ENCODE measurements around the gene HDAC1. TPM values are rescaled to one million over a fixed set of nuclear protein-coding genes. Genes with fewer than 3 reads are reported as not detected.
"Not testable (repeated sequence)": the region's sequence is repeated elsewhere in the genome, so short reads cannot be mapped to it uniquely, and the experiment has no call there.

HDAC1 gene
- total RNA-seq, 1 experiment from 2014 or later: 107 TPM

DNA sequence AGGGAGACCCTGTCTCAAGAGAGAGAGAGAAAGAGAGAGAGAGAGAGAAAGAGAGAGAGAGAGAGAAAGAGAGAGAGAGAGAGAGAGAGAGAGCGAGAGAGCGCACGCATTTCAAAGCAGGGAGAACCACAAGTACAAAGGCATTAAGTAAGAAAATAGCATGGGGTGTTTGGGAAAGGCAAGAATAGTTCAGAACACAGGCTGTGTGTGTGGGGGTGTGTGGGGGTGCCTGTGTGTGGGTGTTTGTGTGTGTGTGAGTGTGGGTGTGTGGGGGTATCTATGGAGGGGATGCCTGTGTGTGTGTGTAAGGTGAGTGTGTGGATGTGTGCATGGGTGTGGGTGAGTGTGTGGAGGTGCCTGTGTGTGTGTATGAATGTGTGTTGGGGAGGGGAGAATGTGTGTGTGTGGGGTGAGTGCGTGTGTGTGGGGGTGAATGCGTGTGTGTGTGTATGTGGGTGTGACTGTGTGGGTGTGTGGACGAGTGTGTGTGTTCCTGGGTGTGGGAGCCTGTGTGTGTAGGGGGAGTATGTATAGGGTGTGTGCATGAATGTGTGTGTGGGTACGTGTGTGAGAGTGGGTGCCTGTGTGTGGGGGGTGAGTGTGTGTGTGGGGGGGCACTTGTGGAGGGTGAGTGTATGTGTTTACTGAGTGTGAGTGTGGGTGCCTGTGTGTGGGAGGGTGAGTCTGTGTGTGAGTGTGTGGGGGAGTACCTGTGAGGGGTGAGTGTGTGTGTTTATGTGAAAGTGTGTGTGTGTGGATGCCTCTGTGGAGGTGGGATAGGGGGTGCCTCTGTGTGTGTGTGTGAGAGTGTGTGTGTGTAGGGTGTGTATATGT is 19.1 kb upstream of the HDAC1 start:
- no peak for DNase-seq (ENCODE audit: low read depth)
- in situ Hi-C loops (cut with HindIII; ENCODE audit: low pct_unique_long_range_greater_than_20kb, low sequenced_read_pairs): no loop called here

DNA sequence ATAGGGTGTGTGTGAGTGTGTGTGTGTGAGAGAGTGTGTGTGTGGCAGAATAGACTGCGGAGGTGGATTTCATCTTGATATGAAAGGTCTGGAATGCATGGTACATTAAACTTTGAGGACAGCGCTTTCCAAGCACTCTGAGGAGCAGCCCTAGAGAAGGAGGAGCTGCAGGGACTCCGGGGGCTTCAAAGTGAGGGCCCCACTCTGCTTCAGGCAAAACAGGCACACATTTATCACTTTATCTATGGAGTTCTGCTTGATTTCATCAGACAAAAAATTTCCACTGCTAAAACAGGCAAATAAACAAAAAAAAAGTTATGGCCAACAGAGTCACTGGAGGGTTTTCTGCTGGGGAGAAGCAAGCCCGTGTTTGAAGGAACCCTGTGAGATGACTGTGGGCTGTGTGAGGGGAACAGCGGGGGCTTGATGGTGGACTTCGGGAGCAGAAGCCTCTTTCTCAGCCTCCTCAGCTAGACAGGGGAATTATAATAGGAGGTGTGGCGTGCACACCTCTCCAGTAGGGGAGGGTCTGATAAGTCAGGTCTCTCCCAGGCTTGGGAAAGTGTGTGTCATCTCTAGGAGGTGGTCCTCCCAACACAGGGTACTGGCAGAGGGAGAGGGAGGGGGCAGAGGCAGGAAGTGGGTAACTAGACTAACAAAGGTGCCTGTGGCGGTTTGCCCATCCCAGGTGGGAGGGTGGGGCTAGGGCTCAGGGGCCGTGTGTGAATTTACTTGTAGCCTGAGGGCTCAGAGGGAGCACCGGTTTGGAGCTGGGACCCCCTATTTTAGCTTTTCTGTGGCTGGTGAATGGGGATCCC is 18.3 kb upstream of the HDAC1 start:
- DNase-seq (ENCODE audit: low read depth): peak; percentile 28
- in situ Hi-C loops (cut with HindIII; ENCODE audit: low pct_unique_long_range_greater_than_20kb, low sequenced_read_pairs): no loop called here

DNA sequence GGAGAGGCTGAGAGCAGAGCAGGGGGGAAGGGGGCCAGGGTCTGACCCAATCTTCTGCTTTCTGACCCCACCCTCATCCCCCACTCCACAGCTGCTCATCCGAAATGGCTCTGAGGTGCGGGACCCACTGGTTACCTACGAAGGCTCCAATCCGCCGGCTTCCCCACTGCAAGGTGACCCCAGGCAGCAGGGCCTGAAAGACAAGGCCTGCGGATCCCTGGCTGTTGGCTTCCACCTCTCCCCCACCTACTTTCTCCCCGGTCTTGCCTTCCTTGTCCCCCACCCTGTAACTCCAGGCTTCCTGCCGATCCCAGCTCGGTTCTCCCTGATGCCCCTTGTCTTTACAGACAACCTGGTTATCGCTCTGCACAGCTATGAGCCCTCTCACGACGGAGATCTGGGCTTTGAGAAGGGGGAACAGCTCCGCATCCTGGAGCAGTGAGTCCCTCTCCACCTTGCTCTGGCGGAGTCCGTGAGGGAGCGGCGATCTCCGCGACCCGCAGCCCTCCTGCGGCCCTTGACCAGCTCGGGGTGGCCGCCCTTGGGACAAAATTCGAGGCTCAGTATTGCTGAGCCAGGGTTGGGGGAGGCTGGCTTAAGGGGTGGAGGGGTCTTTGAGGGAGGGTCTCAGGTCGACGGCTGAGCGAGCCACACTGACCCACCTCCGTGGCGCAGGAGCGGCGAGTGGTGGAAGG is 17.1 kb upstream of the HDAC1 start:
- in situ Hi-C loops (cut with HindIII; ENCODE audit: low pct_unique_long_range_greater_than_20kb, low sequenced_read_pairs): no loop called here
- DNase-seq (ENCODE audit: low read depth): no peak

DNA sequence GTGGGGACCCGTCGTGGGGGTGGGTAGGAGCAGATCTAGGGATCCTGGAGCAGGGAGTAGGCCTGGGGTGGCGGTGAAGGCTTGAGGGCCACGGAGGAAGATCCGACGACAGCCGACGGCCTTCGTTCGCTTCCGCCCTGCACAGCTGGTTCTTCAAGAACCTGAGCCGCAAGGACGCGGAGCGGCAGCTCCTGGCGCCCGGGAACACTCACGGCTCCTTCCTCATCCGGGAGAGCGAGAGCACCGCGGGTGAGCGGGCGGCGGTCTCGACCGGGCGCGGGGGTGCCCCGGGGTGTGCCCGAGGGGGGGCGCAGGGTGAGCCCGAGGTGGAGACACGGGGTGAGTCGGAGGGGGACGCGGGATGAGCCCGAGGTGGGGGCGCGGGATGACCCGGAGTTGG is 16.5 kb upstream of the HDAC1 start:
- DNase-seq (ENCODE audit: low read depth): no peak
- in situ Hi-C loops (cut with HindIII; ENCODE audit: low pct_unique_long_range_greater_than_20kb, low sequenced_read_pairs): no loop called here

DNA sequence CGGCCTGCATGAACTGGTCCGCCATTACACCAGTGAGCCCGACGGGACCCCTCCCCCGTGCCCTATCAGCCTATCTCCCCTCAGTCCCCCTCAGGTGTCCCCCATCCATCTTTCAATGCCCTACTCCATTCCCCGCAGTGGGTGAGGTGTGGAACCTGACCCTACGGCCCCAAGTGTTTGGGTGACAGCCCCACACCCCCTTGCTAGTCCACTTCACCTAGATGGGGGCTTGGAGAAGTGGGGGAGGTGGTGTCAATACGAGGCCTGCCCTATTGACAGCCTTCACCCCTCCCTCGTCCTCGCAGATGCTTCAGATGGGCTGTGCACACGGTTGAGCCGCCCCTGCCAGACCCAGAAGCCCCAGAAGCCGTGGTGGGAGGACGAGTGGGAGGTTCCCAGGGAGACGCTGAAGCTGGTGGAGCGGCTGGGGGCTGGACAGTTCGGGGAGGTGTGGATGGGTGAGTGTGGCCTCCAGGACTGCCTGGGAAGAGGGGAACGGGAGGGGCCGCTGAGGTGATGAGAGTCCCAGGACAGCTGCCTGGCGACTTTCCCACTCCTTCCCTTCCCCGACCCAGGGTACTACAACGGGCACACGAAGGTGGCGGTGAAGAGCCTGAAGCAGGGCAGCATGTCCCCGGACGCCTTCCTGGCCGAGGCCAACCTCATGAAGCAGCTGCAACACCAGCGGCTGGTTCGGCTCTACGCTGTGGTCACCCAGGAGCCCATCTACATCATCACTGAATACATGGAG is 15.7 kb upstream of the HDAC1 start:
- in situ Hi-C loops (cut with HindIII; ENCODE audit: low pct_unique_long_range_greater_than_20kb, low sequenced_read_pairs): no loop called here
- DNase-seq (ENCODE audit: low read depth): no peak

DNA sequence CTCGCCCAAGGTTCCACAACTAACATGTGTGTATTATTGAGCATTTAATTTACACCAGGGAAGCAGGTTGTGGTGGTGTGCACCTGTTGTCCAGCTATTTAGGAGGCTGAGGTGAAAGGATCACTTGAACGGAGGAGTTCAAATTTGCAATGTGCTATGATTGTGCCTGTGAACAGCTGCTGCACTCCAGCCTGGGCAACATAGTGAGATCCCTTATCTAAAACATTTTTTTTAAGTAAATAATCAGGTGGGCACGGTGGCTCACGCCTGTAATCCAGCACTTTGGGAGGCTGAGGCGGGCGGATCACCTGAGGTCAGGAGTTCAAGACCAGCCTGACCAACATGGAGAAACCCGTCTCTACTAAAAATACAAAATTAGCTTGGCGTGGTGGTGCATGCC is 7.1 kb upstream of the HDAC1 start:
- in situ Hi-C loops (cut with HindIII; ENCODE audit: low pct_unique_long_range_greater_than_20kb, low sequenced_read_pairs); DNase-seq (ENCODE audit: low read depth): not testable (repeated sequence)

DNA sequence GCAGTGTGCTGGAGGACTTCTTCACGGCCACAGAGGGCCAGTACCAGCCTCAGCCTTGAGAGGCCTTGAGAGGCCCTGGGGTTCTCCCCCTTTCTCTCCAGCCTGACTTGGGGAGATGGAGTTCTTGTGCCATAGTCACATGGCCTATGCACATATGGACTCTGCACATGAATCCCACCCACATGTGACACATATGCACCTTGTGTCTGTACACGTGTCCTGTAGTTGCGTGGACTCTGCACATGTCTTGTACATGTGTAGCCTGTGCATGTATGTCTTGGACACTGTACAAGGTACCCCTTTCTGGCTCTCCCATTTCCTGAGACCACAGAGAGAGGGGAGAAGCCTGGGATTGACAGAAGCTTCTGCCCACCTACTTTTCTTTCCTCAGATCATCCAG is 6.2 kb upstream of the HDAC1 start:
- in situ Hi-C loops (cut with HindIII; ENCODE audit: low pct_unique_long_range_greater_than_20kb, low sequenced_read_pairs): no loop called here
- no peak for DNase-seq (ENCODE audit: low read depth)

DNA sequence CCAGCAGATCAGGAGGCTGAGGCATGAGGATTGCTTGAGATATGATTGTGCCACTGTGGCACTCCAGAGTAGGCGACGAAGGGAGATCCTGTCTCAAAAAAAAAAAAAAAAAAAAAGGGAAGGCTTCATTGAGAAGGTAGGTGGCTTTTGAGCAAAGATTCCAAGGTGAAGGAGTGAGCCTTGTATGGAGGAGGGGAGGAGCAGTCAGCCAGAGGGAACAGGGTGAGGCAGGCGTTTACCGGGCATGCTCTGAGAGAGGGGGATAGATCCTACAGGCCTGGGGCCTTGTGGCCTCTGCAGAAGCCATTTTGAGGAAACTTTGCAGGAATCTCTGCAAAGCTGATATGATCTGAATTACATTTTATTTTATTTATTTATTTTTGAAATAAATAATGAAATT is 5.1 kb upstream of the HDAC1 start:
- in situ Hi-C loops (cut with HindIII; ENCODE audit: low pct_unique_long_range_greater_than_20kb, low sequenced_read_pairs): no loop called here
- no peak for DNase-seq (ENCODE audit: low read depth)

DNA sequence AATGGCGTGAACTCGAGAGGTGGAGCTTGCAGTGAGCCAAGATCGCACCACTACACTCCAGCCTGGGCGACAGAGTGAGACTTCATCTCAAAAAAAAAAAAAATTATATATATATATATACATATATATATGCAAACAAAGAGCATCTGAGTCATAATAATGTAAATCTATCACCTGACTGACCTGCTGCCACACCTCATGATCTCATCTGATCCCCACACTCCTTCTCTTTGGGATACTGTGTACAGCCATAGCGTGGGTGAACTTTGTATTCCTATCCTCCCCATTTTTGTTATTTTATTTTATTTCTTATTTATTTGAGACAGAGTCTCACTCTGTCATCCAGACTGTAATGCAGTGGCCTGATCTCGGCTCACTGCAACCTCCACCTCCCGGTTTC is 2.6 kb upstream of the HDAC1 start:
- in situ Hi-C loops (cut with HindIII; ENCODE audit: low pct_unique_long_range_greater_than_20kb, low sequenced_read_pairs): no loop called here
- DNase-seq (ENCODE audit: low read depth): no peak

DNA sequence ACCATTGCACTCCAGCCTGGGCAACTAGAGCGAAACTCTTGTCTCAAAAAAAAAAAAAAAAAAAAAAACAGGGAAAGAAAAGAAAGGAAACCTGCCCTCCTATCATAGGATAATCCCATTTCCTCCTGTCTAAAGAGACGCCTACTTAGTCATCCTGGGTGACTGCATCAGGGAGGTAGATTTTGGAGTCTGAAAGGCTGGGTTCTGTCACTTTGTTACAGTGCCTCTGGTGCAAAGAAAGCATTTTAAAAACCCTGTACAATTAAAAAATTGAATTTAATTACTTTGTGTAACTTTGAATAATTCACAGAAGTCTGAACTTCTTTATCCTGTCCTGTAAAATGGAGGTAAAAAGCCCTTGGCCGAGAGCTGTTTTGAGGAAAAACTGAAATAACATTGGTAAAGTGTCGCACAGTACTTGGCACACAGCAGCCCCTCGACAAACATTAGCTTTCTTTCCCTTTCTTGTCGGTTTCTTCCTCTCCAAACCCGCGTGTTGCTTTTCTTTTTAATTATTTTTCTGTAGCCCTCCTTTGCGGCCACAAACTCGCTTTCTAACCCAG is 657 bp upstream of the HDAC1 start:
- in situ Hi-C loops (cut with HindIII; ENCODE audit: low pct_unique_long_range_greater_than_20kb, low sequenced_read_pairs): no loop called here
- peak; percentile 64 for DNase-seq (ENCODE audit: low read depth)

DNA sequence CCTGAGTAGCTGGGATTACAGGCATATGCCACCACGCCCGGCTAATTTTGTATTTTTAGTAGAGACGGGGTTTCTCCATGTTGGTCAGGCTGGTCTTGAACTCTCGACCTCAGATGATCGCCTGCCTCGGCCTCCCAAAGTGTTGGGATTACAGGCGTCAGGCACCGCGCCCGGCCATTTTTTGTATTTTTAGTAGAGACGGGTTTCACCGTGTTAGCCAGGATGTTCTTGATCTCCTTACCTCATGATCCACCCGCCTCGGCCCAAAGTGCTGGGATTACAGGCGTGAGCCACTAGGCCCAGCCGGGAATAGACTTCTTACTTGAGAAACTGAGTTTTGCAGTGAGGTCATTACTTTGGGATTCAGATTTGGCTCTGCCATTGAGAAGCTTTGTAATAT is 6.3 kb downstream of the HDAC1 start:
- in situ Hi-C loops (cut with HindIII; ENCODE audit: low pct_unique_long_range_greater_than_20kb, low sequenced_read_pairs): not testable (repeated sequence)

DNA sequence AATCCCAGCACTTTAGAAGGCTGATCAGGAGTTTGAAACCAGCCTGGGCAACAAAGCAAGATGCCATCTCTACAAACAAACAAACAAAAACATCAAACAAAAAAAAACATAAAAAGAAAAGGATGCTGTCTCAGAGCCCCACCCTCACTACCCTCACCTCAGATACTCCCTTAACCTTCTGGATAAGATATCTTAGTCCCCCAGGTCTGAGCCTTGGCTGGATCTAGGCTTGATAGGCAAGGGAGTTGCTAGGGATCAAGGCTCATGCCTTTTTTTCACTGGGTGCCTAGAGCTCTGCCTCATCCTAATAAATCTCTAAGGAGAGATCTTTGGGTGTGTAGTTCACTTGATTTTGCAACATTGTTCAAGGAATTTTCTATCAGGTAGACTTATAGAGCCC is 7.4 kb downstream of the HDAC1 start:
- in situ Hi-C loops (cut with HindIII; ENCODE audit: low pct_unique_long_range_greater_than_20kb, low sequenced_read_pairs): no loop called here
- DNase-seq (ENCODE audit: low read depth): no peak

More for the DNA sequence above, 6.3 kb downstream of the HDAC1 start:
- not testable (repeated sequence) for DNase-seq (ENCODE audit: low read depth)

DNA sequence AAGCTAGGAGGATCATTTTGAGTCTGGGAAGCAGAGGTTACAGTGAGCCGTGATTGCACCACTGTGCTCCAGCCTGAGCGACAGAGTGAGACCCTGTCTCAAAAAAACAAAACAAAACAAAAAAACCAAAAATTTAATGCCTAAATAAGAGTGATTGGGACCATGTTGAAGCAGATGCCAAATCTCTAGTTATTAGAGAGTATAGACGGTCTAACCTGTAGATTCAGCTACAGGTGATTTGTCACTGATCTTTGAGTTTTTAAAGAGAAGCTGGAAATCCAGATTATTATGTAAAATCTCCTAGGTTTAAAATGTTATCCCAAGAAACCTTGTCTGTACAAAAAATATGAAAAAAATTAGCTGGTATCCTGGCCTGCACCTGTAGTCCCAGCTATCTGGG is 11.5 kb downstream of the HDAC1 start:
- DNase-seq (ENCODE audit: low read depth): no peak
- in situ Hi-C loops (cut with HindIII; ENCODE audit: low pct_unique_long_range_greater_than_20kb, low sequenced_read_pairs): no loop called here

DNA sequence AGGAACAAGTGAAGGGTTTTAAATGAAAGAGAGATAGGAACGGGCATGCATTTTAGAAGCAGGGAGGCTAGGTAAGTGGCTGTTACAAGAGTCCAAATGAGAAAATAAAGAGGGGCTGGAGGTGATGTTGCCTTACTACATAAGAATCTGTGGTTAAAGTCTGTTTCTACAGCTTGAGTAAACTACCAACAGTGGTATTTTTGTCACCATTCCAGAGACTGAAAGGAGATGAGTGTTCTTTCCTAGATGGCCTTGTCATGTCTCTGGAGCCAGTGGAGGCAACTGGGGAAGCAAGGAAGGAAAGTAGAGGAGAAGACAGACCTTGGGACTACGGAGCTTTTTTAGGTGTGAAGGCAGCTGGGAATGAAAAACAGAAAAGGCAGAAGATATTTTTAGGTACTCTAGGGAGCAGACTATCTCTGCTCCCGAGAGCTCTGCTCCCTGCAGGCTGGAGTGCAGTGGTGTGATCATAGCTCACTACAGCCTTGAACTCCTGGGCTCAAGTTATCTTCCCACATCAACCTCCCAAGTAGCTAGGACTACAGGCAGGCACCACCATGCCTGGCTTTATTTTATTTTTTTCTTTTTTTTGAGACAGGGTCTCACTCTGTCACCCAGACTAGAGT is 12.2 kb downstream of the HDAC1 start:
- in situ Hi-C loops (cut with HindIII; ENCODE audit: low pct_unique_long_range_greater_than_20kb, low sequenced_read_pairs): no loop called here
- no peak for DNase-seq (ENCODE audit: low read depth)

DNA sequence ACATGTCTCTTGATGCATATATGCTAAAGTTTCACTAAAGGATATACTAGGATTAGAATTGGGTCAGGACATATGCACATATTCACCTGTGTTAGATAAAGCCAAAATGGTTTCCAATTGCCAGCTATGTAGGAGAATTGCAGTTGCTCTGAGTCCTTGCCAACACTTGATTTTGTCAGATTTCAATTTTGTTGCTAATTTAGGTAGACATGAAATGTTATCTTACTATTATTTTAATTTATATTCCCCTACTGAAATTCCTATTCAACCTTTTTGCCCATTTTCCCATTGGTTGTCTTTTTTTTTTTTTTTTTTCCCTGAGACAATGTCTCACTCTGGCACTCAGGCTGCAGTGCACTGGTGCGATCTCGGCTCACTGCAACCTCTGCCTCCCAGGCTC is 13.4 kb downstream of the HDAC1 start:
- in situ Hi-C loops (cut with HindIII; ENCODE audit: low pct_unique_long_range_greater_than_20kb, low sequenced_read_pairs): no loop called here
- no peak for DNase-seq (ENCODE audit: low read depth)

DNA sequence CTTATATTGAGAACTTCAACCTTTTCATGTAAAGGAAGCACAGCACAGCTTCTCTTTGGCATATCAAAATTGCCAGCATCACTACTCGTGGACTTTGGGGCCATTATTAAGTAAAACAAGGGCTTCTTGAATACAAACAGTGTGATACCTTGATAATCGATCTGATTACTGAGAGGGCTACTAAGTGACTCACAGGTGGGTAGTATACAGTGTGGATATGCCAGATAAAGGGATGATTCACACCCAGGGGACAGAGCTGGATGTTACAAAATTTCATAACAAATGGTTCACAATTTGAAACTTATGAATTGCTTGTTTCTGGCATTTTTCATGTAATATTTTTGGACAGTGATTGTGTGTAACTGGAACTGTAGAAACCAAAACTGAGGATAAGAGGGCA is 15.4 kb downstream of the HDAC1 start:
- no peak for DNase-seq (ENCODE audit: low read depth)
- in situ Hi-C loops (cut with HindIII; ENCODE audit: low pct_unique_long_range_greater_than_20kb, low sequenced_read_pairs): no loop called here

DNA sequence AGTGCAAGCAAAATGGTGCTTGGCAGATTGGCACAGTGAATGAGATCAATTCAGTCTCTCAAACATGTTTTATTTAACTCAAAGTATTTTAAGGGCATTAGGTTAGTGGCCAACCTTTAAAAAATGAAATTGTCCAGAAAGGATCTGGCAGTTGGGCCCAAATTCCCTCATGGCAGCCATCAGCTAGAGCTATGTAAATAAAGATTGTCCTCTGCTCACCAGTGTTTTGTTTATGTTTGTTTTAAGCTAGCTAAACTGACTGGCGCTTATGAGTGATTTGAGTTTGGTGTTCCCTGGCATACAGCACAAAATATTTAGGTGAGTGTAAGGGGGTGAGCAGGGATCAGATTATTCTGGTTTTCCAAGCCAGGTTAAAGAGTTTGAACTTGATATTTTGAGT is 18.1 kb downstream of the HDAC1 start:
- no peak for DNase-seq (ENCODE audit: low read depth)
- in situ Hi-C loops (cut with HindIII; ENCODE audit: low pct_unique_long_range_greater_than_20kb, low sequenced_read_pairs): no loop called here

All from Caki2 (cell line).